K562 (cell line): ENCODE measurements around the gene GRIK5. TPM values are rescaled to one million over a fixed set of nuclear protein-coding genes. Genes with fewer than 3 reads are reported as not detected.

Experiments used
- CBX8 ChIP-seq: fragments of 200-600 bp; sonication (generic); IDR thresholded peaks from 2 replicates; pipeline ENCODE4 v1.6.1; 2012; ENCODE audit warnings: borderline replicate concordance, mixed run types, low read depth, mild to moderate bottlenecking, moderate library complexity, mixed read lengths, low read length, control low read depth, inconsistent platforms; ENCODE audit not compliant: poor library complexity, severe bottlenecking; ENCODE audit errors: extremely low read depth
- FOXK1 ChIP-seq: sonication (generic); formaldehyde crosslinking; IDR thresholded peaks from 2 replicates; pipeline ENCODE4 v1.8.0; 2022; ENCODE audit warnings: missing genetic modification reagents, mild to moderate bottlenecking, borderline replicate concordance
- JUND ChIP-seq, 2 experiments: IDR thresholded peaks; 2 replicates in 1 of 2; 3 replicates in 1 of 2; pipeline ENCODE4 v1.6.1; 2011; ENCODE audit warnings: borderline replicate concordance in 2 of 2, low read depth in 2 of 2, low read length in 2 of 2, improper control_type of control experiment in 1 of 2, missing biosample characterization in 1 of 2, missing genetic modification characterization in 1 of 2, missing genetic modification reagents in 1 of 2
- KLF1 ChIP-seq: fragments of 450-650 bp; IDR thresholded peaks from 2 replicates; pipeline ENCODE4 v1.6.1; 2016; ENCODE audit warnings: missing genetic modification characterization, missing compliant biosample characterization
- MAFF ChIP-seq: IDR thresholded peaks from 2 replicates; pipeline ENCODE4 v1.6.1; 2012; ENCODE audit warnings: low read length, improper control_type of control experiment
- NRF1 ChIP-seq, 2 experiments: fragments of 450-650 bp; IDR thresholded peaks in 1 of 2; conservative IDR thresholded peaks in 1 of 2; 2 replicates each; pipeline ENCODE4 v1.6.1; 2014; ENCODE audit warnings: mild to moderate bottlenecking in 2 of 2
- PHB2 ChIP-seq: fragments of 450-650 bp; IDR thresholded peaks from 2 replicates; pipeline ENCODE4 v1.6.1; 2017; ENCODE audit warnings: low read depth
- POLR2A ChIP-seq: fragments of 450-650 bp; conservative IDR thresholded peaks from 2 replicates; pipeline ENCODE4 v1.6.1; 2016
- SAFB2 ChIP-seq: fragments of 200-400 bp; formaldehyde crosslinking; IDR thresholded peaks from 2 replicates; pipeline ENCODE4 v1.6.1; 2018; ENCODE audit warnings: borderline replicate concordance, low read length, low read depth, moderate library complexity; ENCODE audit not compliant: severe bottlenecking
- SIN3B ChIP-seq: fragments of 450-650 bp; IDR thresholded peaks from 2 replicates; pipeline ENCODE4 v1.6.1; 2017; ENCODE audit warnings: low read depth, mild to moderate bottlenecking, moderate library complexity
- ZBTB8A ChIP-seq: fragments of 450-650 bp; IDR thresholded peaks from 2 replicates; pipeline ENCODE4 v1.6.1; 2018; ENCODE audit warnings: mild to moderate bottlenecking, moderate library complexity; ENCODE audit not compliant: partially characterized antibody
- ZKSCAN1 ChIP-seq: fragments of 150-350 bp; IDR thresholded peaks from 2 replicates; pipeline ENCODE4 v1.6.1; 2016; ENCODE audit warnings: low read depth, low read length
- ZNF77 ChIP-seq: fragments of 250-450 bp; sonication (Bioruptor Pico); IDR thresholded peaks from 2 replicates; pipeline ENCODE4 v1.5.0; 2020
- polyA plus RNA-seq, 8 experiments: library from polyadenylated mRNA; depleted of rRNA in 4 of 8; stranded (reverse) in 5 of 8; unstranded in 3 of 8; fragments of >200 nt; fragmentation: Nextera tagmentation in 2 of 8; fragmentation: Illumina TruSeq in 1 of 8; extraction: Ambion mirVana in 2 of 8; extraction: Trizol in 1 of 8; gene quantifications; 2 replicates each; pipeline versions ENCODE4 v1.2.1 to v1.2.3, GENCODE V29; 2011 to 2014; ENCODE audit warnings: inconsistent platforms in 1 of 8, missing spikeins in 1 of 8
- total RNA-seq, 7 experiments: library from RNA; depleted of rRNA in 6 of 7; stranded (reverse); fragments of >200 nt in 6 of 7; fragmentation: Illumina TruSeq in 2 of 7; extraction: Trizol in 2 of 7; gene quantifications; 2 replicates each; pipeline versions ENCODE4 v1.2.1 to v1.2.3, GENCODE V29; 2011 to 2021; ENCODE audit warnings: low replicate concordance in 1 of 7
- TF ChIP-seq, protein P1 (sequence below): sonication (generic); formaldehyde crosslinking; IDR thresholded peaks from 2 replicates; pipeline ENCODE4 v1.9.0; 2022; ENCODE audit warnings: mild to moderate bottlenecking, missing genetic modification reagents
- TF ChIP-seq, protein P2 (sequence below): fragments of 250-450 bp; sonication (Bioruptor Pico); IDR thresholded peaks from 2 replicates; pipeline ENCODE4 v1.8.0; 2021; ENCODE audit warnings: moderate library complexity, mild to moderate bottlenecking, inconsistent platforms
- TF ChIP-seq, protein P3 (sequence below): fragments of 250-450 bp; sonication (Bioruptor Pico); IDR thresholded peaks from 2 replicates; pipeline ENCODE4 v1.4.0; 2020; ENCODE audit warnings: mild to moderate bottlenecking, moderate library complexity
- TF ChIP-seq, protein P4 (sequence below): fragments of 450-650 bp; formaldehyde crosslinking; IDR thresholded peaks from 2 replicates; pipeline ENCODE4 v1.4.0; 2020; ENCODE audit warnings: mild to moderate bottlenecking, moderate library complexity

Gene GRIK5
- total and polyA plus RNA-seq, 9 of the 15 experiments (the other 6 are each of a cell fraction or from before 2014, with no cell fraction given): 0.04 to 0.55 (median 0.27) TPM; not detected in 2

DNA sequence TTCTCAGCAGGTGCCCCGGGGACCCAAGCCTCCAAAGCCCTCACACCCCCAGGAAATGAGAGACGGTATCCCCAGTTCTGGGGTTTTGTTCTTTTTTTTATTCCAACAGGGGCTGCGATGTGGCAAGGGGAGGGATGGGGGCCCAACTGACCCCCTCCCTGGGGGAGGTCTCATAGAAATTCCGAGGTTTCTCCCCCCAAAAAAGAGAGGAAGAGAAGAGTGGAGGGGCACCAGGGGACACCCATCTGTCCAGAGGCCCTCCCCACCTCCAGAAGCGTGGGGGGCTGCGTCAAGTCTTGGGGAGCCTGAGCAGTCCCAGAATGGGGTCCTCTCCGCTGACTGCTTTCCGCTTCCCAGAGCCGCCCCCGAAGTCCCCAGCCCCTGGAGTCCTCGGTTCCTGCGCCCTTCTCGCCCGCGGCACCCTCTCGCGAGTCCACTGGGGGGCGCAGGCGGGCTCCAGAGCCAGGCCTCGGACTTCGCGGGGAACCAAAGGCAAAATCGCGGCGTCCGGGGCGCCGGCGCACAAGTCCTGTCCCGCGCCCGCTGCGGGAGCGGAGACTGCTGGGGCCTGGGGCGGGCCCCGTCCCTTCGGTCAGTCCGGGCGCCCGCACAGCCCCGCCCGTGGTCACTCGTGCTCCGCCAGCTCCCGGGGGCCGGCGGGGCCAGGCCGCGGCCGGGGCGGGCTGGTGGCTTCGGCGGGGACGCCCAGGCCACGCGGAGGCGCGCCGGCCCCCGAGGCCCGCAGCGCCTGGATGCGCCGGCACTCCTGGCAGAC, 71.6 kb downstream of the GRIK5 start (continued):
- TF ChIP-seq, protein P1, sequence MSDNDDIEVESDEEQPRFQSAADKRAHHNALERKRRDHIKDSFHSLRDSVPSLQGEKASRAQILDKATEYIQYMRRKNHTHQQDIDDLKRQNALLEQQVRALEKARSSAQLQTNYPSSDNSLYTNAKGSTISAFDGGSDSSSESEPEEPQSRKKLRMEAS (CRISPR knock-in tag): no peak
- TF ChIP-seq, protein P2, sequence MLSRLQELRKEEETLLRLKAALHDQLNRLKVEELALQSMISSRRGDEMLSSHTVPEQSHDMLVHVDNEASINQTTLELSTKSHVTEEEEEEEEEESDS (CRISPR knock-in tag): no peak
- TF ChIP-seq ZBTB8A (no peak), PHB2 (no peak), NRF1 (conservative IDR thresholded peaks at IDR 0.05 in 1 of 2, IDR thresholded peaks at IDR 0.05 in 1 of 2) (peak; percentile 33 to 53; a peak in 3 of 4 replicates), SIN3B (0 out of 2 replicates have a peak, but pooled peaks have one; percentile 29), CBX8 (no peak), SAFB2 (no peak), MAFF (no peak), ZNF77 (CRISPR knock-in tag) (no peak), FOXK1 (no peak), KLF1 (no peak), ZKSCAN1 (no peak), POLR2A (no peak), JUND (IDR thresholded peaks at IDR 0.05; ENCODE audit: borderline replicate concordance, low read depth, low read length) (0 out of 2 replicates have a peak, but pooled peaks have one; percentile 8), JUND (tag; IDR thresholded peaks at IDR 0.05; ENCODE audit: borderline replicate concordance, low read depth, low read length) (no peak)
- TF ChIP-seq, protein P3, sequence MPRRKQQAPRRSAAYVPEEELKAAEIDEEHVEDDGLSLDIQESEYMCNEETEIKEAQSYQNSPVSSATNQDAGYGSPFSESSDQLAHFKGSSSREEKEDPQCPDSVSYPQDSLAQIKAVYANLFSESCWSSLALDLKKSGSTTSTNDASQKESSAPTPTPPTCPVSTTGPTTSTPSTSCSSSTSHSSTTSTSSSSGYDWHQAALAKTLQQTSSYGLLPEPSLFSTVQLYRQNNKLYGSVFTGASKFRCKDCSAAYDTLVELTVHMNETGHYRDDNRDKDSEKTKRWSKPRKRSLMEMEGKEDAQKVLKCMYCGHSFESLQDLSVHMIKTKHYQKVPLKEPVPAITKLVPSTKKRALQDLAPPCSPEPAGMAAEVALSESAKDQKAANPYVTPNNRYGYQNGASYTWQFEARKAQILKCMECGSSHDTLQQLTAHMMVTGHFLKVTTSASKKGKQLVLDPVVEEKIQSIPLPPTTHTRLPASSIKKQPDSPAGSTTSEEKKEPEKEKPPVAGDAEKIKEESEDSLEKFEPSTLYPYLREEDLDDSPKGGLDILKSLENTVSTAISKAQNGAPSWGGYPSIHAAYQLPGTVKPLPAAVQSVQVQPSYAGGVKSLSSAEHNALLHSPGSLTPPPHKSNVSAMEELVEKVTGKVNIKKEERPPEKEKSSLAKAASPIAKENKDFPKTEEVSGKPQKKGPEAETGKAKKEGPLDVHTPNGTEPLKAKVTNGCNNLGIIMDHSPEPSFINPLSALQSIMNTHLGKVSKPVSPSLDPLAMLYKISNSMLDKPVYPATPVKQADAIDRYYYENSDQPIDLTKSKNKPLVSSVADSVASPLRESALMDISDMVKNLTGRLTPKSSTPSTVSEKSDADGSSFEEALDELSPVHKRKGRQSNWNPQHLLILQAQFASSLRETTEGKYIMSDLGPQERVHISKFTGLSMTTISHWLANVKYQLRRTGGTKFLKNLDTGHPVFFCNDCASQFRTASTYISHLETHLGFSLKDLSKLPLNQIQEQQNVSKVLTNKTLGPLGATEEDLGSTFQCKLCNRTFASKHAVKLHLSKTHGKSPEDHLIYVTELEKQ (CRISPR knock-in tag): no peak
- TF ChIP-seq, protein P4, sequence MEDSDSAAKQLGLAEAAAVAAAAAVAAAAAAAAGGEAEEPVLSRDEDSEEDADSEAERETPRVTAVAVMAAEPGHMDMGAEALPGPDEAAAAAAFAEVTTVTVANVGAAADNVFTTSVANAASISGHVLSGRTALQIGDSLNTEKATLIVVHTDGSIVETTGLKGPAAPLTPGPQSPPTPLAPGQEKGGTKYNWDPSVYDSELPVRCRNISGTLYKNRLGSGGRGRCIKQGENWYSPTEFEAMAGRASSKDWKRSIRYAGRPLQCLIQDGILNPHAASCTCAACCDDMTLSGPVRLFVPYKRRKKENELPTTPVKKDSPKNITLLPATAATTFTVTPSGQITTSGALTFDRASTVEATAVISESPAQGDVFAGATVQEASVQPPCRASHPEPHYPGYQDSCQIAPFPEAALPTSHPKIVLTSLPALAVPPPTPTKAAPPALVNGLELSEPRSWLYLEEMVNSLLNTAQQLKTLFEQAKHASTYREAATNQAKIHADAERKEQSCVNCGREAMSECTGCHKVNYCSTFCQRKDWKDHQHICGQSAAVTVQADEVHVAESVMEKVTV (CRISPR knock-in tag): peak; percentile 71
